GM19452 (cell line): ENCODE results near the gene LRRC75A.

Source experiments
- ATAC-seq: cut with Tn5 transposase; IDR thresholded peaks from one replicate; pipeline ENCODE4 v1.9.1; 2021; ENCODE audit not compliant: unreplicated experiment

The LRRC75A gene

GRCh38 chr17:16435925-16436886 lies 55.8 kb downstream of the LRRC75A start:
- ATAC-seq: no peak

DNA sequence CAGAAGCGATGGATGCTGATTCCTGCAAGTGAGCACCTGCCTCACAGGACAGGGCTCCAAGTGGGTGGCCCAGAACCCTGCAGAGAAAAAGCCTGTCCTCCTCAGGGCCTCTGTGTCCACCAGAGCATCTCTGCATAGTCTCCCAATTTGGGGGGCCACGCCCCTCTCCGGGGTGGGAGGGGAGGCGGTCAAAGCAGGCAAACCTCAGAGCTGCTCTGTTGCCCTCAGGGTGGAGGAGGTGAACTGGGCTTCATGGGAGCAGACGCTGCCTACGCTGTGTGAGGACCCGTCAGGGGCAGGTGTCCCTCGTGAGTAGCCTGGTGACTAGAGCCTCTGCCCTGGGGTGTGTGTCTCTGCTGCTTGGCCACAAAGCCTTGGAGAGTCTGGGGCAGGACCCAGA lies 57.3 kb downstream of the LRRC75A start:
- no peak for ATAC-seq

GRCh38 chr17:16433514-16433913 lies 58.5 kb downstream of the LRRC75A start:
- ATAC-seq: no peak

- ATAC-seq: no peak
Observed at GRCh38 chr17:16432017-16432416, 60.0 kb downstream of the LRRC75A start.

GRCh38 chr17:16430650-16431049 lies 61.3 kb downstream of the LRRC75A start:
- ATAC-seq: no peak

DNA sequence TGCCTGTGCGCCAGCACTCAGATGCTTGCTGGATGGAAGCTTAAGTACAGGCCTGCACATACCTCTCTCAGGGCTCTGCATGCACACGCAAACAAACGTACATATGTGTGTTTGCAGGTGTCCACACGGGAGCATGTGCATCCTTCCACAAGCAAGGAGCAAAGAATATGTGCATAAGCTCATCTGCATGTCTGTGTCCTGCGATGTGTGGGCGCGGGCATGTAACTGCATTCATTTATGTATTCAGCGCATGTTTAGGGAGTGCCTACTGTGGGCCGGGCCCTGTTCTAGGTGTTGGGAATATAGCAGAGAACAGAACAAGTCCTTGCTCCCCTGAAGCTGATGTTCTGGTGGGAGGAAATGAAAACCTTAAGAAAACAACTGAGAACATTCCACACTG lies 62.9 kb downstream of the LRRC75A start:
- ATAC-seq: no peak

DNA sequence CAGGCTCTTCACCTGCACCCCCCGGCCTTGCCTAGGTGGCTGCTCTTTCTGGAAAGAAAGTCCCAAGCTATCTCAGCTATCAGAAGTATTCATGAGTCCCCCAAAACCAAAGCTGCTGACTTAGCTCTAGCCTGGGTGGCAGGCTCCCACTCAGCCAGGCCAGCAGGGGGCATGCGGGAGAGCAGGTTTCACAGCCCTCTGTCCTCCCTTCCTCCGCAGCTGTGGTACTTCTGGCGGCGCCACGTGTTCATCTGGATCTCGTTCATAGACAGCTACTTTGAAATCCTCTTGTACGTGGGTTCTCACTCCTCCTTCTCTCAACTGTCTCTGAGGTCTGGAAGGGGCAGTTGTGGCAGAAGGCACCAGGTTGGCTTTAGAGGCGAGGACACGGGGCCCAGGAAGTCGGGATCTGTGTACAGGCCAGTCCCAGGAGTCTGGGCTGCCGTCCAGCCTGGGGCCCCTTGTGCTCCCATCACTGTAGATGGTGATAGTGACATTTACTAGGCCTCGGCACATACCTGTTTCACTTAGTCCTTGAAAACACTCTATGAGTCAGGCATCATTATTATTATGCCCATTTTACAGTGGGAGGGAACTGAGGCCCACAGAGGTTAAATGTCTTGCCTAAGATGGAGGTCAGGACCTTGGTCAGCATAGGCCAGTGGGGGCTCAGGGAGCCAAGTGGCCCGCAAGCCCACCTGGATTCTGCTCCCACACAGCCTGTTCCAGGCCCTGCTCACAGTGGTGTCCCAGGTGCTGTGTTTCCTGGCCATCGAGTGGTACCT lies 63.7 kb downstream of the LRRC75A start:
- ATAC-seq: no peak

DNA sequence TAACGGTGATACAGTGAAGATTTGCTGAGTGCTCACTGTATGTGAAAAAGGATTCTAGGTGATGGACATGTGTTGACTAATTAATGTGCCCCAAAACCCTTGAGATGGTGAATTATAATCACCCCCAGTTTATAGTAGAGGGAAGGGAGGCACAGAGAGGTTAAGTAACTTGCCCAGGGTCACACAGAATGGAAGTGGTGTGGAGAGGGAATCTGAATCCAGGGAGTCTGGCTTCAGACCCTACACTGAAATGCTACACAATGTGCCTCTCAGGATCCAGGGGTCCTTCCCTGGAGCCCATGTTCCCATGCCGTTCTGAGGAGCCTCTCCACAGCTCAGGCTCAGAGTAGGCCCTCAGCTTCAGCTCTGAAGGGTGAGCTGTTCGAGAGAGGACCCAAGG lies 65.0 kb downstream of the LRRC75A start:
- ATAC-seq: no peak

- no peak for ATAC-seq
Observed at GRCh38 chr17:16425698-16426659, 66.0 kb downstream of the LRRC75A start.

DNA sequence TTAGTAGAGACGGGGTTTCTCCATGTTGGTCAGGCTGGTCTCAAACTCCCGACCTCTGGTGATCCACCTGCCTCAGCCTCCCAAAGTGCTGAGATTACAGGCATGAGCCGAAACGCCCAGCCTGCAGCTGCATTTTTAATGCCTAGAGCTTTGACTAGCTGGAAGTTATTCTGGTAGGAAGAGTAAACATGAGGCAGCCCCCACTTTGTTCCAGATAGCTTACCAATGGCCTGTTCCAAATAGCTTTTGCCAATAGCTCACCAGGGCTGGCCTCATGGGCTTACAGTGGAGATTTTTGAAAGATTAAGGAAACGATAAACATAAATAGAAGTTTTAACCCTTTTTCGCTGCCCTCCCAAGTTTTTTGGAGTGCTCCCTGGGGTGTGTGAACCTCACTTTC lies 66.8 kb downstream of the LRRC75A start:
- no peak for ATAC-seq

- ATAC-seq: no peak
Observed at GRCh38 chr17:16423226-16423872, 68.6 kb downstream of the LRRC75A start.

- no peak for ATAC-seq
Observed at GRCh38 chr17:16422416-16422815, 69.6 kb downstream of the LRRC75A start.

- ATAC-seq: peak; percentile 7
Observed at GRCh38 chr17:16419929-16420271, 72.1 kb downstream of the LRRC75A start.

- peak; percentile 38 for ATAC-seq
Observed at GRCh38 chr17:16419074-16419928, 72.7 kb downstream of the LRRC75A start.

- ATAC-seq: no peak
Observed at GRCh38 chr17:16418685-16419068, 73.3 kb downstream of the LRRC75A start.

DNA sequence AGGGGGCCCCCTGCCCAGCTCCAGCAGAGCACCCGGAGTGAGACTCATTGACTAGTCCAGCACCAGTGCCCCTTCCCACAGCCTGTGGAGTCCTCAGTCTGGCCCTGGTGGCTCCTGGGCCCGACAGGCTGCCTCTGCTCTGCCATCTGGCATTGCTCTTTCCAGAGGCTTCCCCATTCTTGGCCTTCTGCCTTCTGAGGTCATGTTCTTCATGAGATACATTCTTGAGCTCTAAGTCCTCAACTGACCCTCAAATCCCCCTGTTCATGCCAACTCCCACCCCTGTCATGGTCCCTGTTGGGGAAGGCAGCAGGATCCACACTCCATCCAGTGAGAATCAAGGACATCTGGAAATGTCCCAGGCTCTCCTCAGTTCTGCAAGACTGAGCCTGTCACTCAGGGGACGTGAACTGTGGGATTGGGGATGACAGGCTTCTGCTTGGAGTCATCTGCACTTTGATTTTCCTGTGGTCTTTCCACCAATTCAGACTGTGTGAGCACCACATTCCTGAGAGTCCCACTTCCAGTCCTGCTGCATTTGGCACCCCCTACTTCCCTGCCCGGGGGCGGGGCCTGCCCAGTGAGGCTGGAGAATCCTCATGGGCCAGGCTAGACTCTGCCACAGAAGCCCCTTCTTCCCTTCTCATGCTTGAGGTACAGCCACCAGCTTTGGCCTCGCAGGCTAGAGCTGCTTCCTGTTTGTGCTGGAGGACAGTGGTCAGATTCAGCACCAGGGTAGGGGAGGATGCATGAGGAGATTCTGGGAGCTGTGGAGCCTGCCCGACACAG lies 73.9 kb downstream of the LRRC75A start:
- no peak for ATAC-seq

GRCh38 chr17:16417399-16417798 lies 74.6 kb downstream of the LRRC75A start:
- no peak for ATAC-seq

GRCh38 chr17:16415031-16415924 lies 76.7 kb downstream of the LRRC75A start, which contains the start of gene TRPV2:
TRPV2 (plus strand) TSS chr17:16415571; CDS start chr17:16417669, 2,098 bp downstream.
- no peak for ATAC-seq
